Liver (tissue), 9 donors: ENCODE measurements around the gene CHD5. TPM values are rescaled to one million over a fixed set of nuclear protein-coding genes. Genes with fewer than 3 reads are reported as not detected.

Experiments used
- DNase-seq: peaks from one replicate; pipeline ENCODE4 v3.0.0-alpha.2; 2017; ENCODE audit warnings: low spot score
- H3K27ac ChIP-seq, 2 donors: one replicate each; pipeline ENCODE4 v1.7.0; 2013; ENCODE audit warnings: inconsistent platforms in 2 of 2, low read length in 2 of 2, control low read depth in 1 of 2, low read depth in 1 of 2, mild to moderate bottlenecking in 1 of 2
- H3K27me3 ChIP-seq, 4 donors: one replicate each; pipeline versions ENCODE4 v1.6.1 to v1.7.0; 2013; ENCODE audit warnings: low read length in 3 of 4, inconsistent platforms in 1 of 4, mild to moderate bottlenecking in 1 of 4, moderate library complexity in 1 of 4; ENCODE audit not compliant: control insufficient read depth in 4 of 4, insufficient read depth in 4 of 4
- H3K36me3 ChIP-seq, 4 donors: one replicate each; pipeline versions ENCODE4 v1.6.1 to v1.7.0; 2013; ENCODE audit warnings: low read length in 3 of 4, mild to moderate bottlenecking in 3 of 4, low read depth in 1 of 4, moderate library complexity in 1 of 4; ENCODE audit not compliant: control insufficient read depth in 4 of 4, insufficient read depth in 3 of 4
- H3K4me1 ChIP-seq, 4 donors: one replicate each; pipeline versions ENCODE4 v1.6.1 to v1.7.0; 2013; ENCODE audit warnings: low read length in 3 of 4, mild to moderate bottlenecking in 3 of 4, moderate library complexity in 1 of 4; ENCODE audit not compliant: control insufficient read depth in 4 of 4, insufficient read depth in 4 of 4
- H3K4me3 ChIP-seq, 3 donors: one replicate each; pipeline versions ENCODE4 v1.6.1 to v1.7.0; 2013; ENCODE audit warnings: low read length in 3 of 3, control low read depth in 1 of 3, low read depth in 1 of 3, mild to moderate bottlenecking in 1 of 3
- H3K9ac ChIP-seq, 2 donors: one replicate each; pipeline ENCODE4 v1.7.0; 2013; ENCODE audit warnings: low read length in 2 of 2, mild to moderate bottlenecking in 2 of 2, moderate library complexity in 2 of 2, control low read depth in 1 of 2, low read depth in 1 of 2
- H3K9me3 ChIP-seq, 4 donors: one replicate each; pipeline versions ENCODE4 v1.6.1 to v1.7.0; 2013; ENCODE audit warnings: low read length in 3 of 4; ENCODE audit not compliant: control insufficient read depth in 4 of 4
- EGR1 ChIP-seq, 2 donors: IDR thresholded peaks; 2 replicates each; pipeline ENCODE4 v1.6.1; 2016 to 2018; ENCODE audit warnings: antibody characterized with exemption in 2 of 2, low read depth in 2 of 2
- GABPA ChIP-seq, 2 donors: IDR thresholded peaks in 1 of 2; conservative IDR thresholded peaks in 1 of 2; 2 replicates each; pipeline ENCODE4 v1.6.1; 2016; ENCODE audit warnings: antibody characterized with exemption in 2 of 2, mild to moderate bottlenecking in 1 of 2, moderate library complexity in 1 of 2
- HNF4A ChIP-seq, 2 donors: conservative IDR thresholded peaks; 2 replicates each; pipeline ENCODE4 v1.6.1; 2016; ENCODE audit warnings: antibody characterized with exemption in 2 of 2, mild to moderate bottlenecking in 2 of 2
- JUND ChIP-seq, 2 donors: IDR thresholded peaks; 2 replicates each; pipeline ENCODE4 v1.6.1; 2016; ENCODE audit warnings: antibody characterized with exemption in 2 of 2
- NR2F2 ChIP-seq: IDR thresholded peaks from 2 replicates; pipeline ENCODE4 v1.6.1; 2016; ENCODE audit warnings: antibody characterized with exemption
- SP1 ChIP-seq: IDR thresholded peaks from 2 replicates; pipeline ENCODE4 v1.6.1; 2018; ENCODE audit warnings: antibody characterized with exemption, mild to moderate bottlenecking
- TAF1 ChIP-seq: conservative IDR thresholded peaks from 2 replicates; pipeline ENCODE4 v1.6.1; 2016; ENCODE audit warnings: antibody characterized with exemption, mild to moderate bottlenecking
- WGBS: extraction: QIAGEN DNeasy Blood & Tissue Kit; methylation state at CpG from one replicate; pipeline ENCODE4 v1.1.7; 2013; 5-methylcytosine and 5-hydroxymethylcytosine counted together
- polyA plus RNA-seq, 2 donors: library from polyadenylated mRNA; stranded (reverse) in 1 of 2; unstranded in 1 of 2; fragments of 200-250 nt in 1 of 2; fragments of >200 nt in 1 of 2; fragmentation: Nextera tagmentation in 1 of 2; extraction: Ambion mirVana in 1 of 2; gene quantifications; one replicate each; pipeline versions ENCODE4 v1.2.1 to v1.2.3, GENCODE V29; 2013 to 2015
- total RNA-seq, 2 donors: library from RNA; depleted of rRNA; stranded (reverse); fragments of >200 nt; gene quantifications; one replicate each; pipeline ENCODE4 v1.2.3, GENCODE V29; 2014
- TF ChIP-seq, protein P1 (sequence below): IDR thresholded peaks from 2 replicates; pipeline ENCODE4 v1.6.1; 2016; ENCODE audit warnings: antibody characterized with exemption
- TF ChIP-seq, protein P2 (sequence below): IDR thresholded peaks from 2 replicates; pipeline ENCODE4 v1.6.1; 2016; ENCODE audit warnings: antibody characterized with exemption
- TF ChIP-seq, protein P3 (sequence below): IDR thresholded peaks from 2 replicates; pipeline ENCODE4 v1.6.1; 2016; ENCODE audit warnings: antibody characterized with exemption, mild to moderate bottlenecking
- donor health status: healthy.
- donor health status: healthy.
- donor health status: healthy.
- donor health status: healthy.
- donor health status: healthy.

CHD5 gene
- total and polyA plus RNA-seq, 4 donors: under 0.01 to 0.08 TPM; not detected in 2

DNA sequence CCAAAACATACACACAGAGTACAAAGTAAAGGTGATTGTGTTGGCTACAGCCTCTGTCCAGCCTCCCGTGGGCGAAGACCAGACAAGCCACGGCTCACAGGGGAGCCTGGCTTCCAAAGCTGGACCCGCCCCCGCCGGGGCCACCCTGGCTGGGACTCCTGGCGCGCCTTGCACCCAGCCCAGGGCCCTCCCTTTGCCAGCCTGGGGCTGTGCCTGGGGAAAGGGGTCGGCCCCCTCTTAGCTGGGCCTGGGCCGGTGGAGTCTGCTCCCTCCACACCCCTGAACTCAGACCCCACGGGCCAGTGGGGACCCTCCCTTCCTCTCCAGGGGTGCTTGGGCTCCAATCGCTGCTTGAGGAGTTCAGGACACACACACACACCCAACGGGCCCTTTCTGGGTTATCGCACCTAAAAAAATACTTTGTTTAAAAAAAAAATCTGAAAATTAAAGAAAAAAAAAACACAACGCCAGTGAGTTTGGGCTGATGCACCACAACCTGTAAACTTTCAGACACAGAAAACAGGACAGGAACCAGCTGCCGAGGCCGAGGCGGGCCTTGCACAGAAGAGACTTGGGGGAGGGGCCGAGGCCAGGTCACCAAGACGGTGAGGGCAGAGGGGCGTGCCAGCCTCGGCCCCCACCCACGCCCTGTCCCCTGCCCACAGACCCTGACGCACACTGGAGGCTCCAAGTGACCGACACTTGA is 78.1 kb downstream of the CHD5 start:
- Histone ChIP-seq H3K9ac (no peak overlapping the region), H3K4me3 (no peak overlapping the region), H3K27ac (no peak overlapping the region), H3K9me3 (no peaks in the 10 kb centered on the region), H3K36me3 (no peaks in the 10 kb centered on the region), H3K4me1 (no peaks in the 10 kb centered on the region), H3K27me3 (no peaks in the 10 kb centered on the region)
- TF ChIP-seq NR2F2: no peak
- DNase-seq: no peak
- 53% methylated on average over 25 of the region's 25 CpGs for WGBS

DNA sequence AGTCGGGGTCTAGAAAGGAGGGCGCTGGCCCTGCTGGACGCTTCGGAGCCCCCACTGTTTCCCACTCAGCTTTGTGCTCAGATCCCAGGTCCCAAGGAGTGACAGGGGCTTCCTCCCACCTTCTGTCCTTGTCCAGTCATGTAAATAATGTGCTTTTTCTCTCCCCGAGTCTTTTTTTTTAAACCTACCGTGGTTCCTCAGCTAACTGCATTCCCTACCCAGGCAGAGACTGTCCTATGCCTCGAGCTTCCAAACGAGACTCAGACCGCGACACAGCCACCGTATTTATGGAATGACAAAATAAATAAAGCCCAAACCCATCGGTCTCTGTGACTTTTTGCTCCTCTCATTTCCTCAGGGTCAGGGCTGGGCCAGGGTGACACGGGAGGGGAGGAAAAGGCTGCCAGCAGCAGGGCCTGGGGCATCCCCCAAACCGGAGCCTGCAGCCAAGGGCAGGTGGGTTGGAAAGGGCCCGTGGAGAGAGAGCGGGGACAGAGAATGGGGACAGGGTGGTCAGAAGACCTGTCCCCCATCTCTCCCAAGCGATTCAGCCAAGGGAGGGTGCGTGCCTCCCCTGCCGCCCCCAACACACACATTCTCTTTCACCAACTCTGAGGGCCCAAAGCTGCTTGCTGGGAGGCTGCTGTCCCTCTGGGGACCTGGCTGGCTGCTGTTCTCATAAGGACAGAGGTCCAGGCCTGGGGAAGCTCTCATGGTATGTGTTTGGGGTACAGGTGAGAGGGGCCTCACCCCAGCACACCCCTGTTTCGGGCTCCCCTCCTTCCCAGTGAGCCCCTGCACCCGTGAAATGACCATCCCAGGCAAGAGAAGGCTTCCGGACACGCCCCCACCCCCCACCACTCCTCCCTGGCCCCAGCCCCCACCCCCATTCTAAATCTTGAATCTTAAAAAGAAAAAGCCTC is 79.0 kb downstream of the CHD5 start:
- Histone ChIP-seq H3K36me3 (no peaks in the 10 kb centered on the region), H3K27me3 (no peaks in the 10 kb centered on the region), H3K4me3 (no peak overlapping the region), H3K4me1 (no peaks in the 10 kb centered on the region), H3K9ac (no peak overlapping the region), H3K9me3 (no peaks in the 10 kb centered on the region), H3K27ac (no peak overlapping the region)
- WGBS: 54% methylated on average over 23 of the region's 23 CpGs
- DNase-seq: no peak
- TF ChIP-seq, protein P1, sequence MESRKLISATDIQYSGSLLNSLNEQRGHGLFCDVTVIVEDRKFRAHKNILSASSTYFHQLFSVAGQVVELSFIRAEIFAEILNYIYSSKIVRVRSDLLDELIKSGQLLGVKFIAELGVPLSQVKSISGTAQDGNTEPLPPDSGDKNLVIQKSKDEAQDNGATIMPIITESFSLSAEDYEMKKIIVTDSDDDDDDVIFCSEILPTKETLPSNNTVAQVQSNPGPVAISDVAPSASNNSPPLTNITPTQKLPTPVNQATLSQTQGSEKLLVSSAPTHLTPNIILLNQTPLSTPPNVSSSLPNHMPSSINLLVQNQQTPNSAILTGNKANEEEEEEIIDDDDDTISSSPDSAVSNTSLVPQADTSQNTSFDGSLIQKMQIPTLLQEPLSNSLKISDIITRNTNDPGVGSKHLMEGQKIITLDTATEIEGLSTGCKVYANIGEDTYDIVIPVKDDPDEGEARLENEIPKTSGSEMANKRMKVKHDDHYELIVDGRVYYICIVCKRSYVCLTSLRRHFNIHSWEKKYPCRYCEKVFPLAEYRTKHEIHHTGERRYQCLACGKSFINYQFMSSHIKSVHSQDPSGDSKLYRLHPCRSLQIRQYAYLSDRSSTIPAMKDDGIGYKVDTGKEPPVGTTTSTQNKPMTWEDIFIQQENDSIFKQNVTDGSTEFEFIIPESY: no peak
- TF ChIP-seq SP1: no peak
- TF ChIP-seq, protein P2, sequence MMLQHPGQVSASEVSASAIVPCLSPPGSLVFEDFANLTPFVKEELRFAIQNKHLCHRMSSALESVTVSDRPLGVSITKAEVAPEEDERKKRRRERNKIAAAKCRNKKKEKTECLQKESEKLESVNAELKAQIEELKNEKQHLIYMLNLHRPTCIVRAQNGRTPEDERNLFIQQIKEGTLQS: no peak
- TF ChIP-seq JUND (IDR thresholded peaks at IDR 0.05): no peak
- TF ChIP-seq, protein P3, sequence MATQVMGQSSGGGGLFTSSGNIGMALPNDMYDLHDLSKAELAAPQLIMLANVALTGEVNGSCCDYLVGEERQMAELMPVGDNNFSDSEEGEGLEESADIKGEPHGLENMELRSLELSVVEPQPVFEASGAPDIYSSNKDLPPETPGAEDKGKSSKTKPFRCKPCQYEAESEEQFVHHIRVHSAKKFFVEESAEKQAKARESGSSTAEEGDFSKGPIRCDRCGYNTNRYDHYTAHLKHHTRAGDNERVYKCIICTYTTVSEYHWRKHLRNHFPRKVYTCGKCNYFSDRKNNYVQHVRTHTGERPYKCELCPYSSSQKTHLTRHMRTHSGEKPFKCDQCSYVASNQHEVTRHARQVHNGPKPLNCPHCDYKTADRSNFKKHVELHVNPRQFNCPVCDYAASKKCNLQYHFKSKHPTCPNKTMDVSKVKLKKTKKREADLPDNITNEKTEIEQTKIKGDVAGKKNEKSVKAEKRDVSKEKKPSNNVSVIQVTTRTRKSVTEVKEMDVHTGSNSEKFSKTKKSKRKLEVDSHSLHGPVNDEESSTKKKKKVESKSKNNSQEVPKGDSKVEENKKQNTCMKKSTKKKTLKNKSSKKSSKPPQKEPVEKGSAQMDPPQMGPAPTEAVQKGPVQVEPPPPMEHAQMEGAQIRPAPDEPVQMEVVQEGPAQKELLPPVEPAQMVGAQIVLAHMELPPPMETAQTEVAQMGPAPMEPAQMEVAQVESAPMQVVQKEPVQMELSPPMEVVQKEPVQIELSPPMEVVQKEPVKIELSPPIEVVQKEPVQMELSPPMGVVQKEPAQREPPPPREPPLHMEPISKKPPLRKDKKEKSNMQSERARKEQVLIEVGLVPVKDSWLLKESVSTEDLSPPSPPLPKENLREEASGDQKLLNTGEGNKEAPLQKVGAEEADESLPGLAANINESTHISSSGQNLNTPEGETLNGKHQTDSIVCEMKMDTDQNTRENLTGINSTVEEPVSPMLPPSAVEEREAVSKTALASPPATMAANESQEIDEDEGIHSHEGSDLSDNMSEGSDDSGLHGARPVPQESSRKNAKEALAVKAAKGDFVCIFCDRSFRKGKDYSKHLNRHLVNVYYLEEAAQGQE: no peak
- no peak for TF ChIP-seq HNF4A (conservative IDR thresholded peaks at IDR 0.05)
- no peak for TF ChIP-seq EGR1 (IDR thresholded peaks at IDR 0.05; ENCODE audit: low read depth in 2 of 2)
- no peak for TF ChIP-seq GABPA (IDR thresholded peaks at IDR 0.05 in 1 of 2, conservative IDR thresholded peaks at IDR 0.05 in 1 of 2)
- no peak for TF ChIP-seq TAF1
